Activated T-helper 1 cell treated with anti-CD3 and anti-CD28 coated beads, Interleukin-12 subunit alpha, Interleukin-12 subunit beta, Interleukin-2, Interleukin-4 antibody, amounts not matched to agents 30 ng/mL and 10 ng/mL and 1 ng/mL, durations not matched to agents 14 hours and 24 hours and 36 hours (primary cell): Measurements from ENCODE around the gene GET4. TPM values are rescaled to one million over a fixed set of nuclear protein-coding genes. Genes with fewer than 3 reads are reported as not detected.

ENCODE experiments used
- DNase-seq: peaks from one replicate; pipeline ENCODE4 v3.0.0; 2021; ENCODE audit warnings: low spot score
- H3K27ac Mint-ChIP-seq: one replicate; pipeline ENCODE4 v1.8.0; 2021; ENCODE audit warnings: mild to moderate bottlenecking, mixed read lengths
- H3K27me3 Mint-ChIP-seq: one replicate; pipeline ENCODE4 v1.8.0; 2022; ENCODE audit warnings: mild to moderate bottlenecking, moderate library complexity, mixed read lengths; ENCODE audit not compliant: insufficient read depth
- H3K36me3 Mint-ChIP-seq: one replicate; pipeline ENCODE4 v1.8.0; 2021; ENCODE audit warnings: low read depth, mixed read lengths
- H3K4me1 Mint-ChIP-seq: one replicate; pipeline ENCODE4 v1.8.0; 2021; ENCODE audit warnings: low read depth, mixed read lengths
- H3K4me3 Mint-ChIP-seq: one replicate; pipeline ENCODE4 v1.8.0; 2021; ENCODE audit warnings: mild to moderate bottlenecking, moderate library complexity, mixed read lengths
- H3K9me3 Mint-ChIP-seq: one replicate; pipeline ENCODE4 v1.8.0; 2021; ENCODE audit warnings: mixed read lengths
- intact Hi-C: fragments of 100-400 bp; cut with micrococcal nuclease; formaldehyde crosslinking; loops from one replicate; pipeline ENCODE4 v1.15.1; 2024
- total RNA-seq: library from RNA; stranded (reverse); gene quantifications from 2 replicates; pipeline ENCODE4 v1.2.3, GENCODE V29; 2022

The GET4 gene
- total RNA-seq, 1 donor from 2014 or later: 38.7 TPM

DNA sequence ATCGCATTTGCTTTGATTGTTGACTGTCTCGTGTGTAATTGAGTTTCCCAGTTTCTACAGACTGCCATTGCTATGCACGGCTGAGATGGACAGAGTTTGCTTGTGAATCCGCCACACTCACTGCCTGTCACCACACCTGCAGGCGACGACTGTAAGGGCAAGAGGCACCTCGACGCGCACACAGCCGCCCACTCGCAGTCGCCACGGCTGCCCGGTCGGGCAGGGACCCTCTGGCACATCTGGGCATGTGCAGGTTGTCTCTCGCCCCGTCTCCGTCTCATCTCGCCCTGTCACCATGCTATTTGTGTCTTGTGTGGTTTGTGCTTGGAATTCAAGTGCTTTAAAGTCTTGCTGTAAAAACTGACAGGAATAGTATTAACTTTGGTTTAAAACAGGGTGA, 26.6 kb upstream of the GET4 start:
- no peaks in the 10 kb centered on the region for H3K4me1 Mint-ChIP-seq
- H3K9me3 Mint-ChIP-seq: no peaks in the 10 kb centered on the region
- no peaks in the 10 kb centered on the region for H3K27me3 Mint-ChIP-seq
- no peak overlapping the region for H3K4me3 Mint-ChIP-seq
- no peak overlapping the region for H3K27ac Mint-ChIP-seq
- H3K36me3 Mint-ChIP-seq: peaks cover 19% of the 10 kb centered on the region
- intact Hi-C loops: no loop called here
- no peak for DNase-seq

DNA sequence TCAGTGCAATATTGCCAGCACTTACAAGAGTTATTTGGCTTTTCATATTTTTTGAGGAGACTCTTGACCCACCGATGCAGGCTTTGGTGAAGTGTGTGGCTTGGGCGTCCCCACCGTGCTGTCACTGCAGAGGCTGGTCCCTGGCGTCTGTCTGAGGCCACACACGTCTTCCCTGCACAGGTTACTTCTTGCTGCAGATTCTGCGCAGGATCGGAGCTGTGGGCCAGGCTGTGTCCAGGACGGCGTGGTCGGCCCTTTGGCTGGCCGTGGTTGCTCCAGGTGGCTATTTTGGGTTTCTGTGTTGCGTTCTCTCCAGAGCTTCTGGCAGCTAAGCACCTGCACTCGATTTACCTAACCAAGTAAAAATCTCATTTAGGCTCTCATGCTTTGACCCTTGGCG, 25.1 kb upstream of the GET4 start:
- intact Hi-C loops: no loop called here
- no peak for DNase-seq
- no peak overlapping the region for H3K4me3 Mint-ChIP-seq
- peaks cover 22% of the 10 kb centered on the region for H3K36me3 Mint-ChIP-seq
- H3K4me1 Mint-ChIP-seq: no peaks in the 10 kb centered on the region
- H3K27me3 Mint-ChIP-seq: no peaks in the 10 kb centered on the region
- H3K9me3 Mint-ChIP-seq: no peaks in the 10 kb centered on the region
- H3K27ac Mint-ChIP-seq: no peak overlapping the region

DNA sequence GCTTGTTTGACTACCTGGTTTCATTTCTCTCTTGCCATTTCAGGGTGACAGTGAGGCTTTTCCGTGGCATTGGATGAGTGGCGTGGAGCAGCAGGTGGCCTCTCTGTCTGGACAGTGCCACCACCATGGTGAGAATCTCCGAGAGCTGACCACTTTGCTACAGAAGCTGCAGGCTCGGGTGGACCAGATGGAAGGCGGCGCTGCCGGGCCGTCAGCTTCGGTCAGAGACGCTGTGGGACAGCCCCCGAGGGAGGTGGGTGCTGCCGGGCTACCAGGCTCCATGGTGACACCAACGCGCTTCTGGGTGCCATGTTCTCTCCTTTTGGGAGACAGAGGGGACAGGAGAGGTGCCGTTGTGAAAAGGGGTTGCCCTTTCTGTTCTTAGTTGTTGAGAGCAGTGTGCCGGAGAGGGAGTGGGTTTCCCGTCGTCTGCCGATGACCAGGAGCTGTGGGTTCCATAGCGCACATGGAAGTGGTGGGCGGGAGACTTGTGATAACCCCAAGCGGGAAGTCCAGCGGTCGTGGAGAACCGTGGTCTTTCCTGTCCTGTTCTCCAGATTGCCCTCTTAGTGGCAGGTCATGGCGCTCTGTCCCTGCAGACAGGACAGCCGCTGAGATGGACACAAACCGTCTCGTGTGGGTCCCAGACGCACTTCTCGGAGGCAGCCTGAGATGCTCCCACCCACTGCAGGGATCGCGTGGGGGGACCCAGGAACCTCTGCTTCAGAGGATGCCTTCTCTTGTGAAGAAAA, 22.8 kb upstream of the GET4 start:
- intact Hi-C loops: no loop called here
- H3K27ac Mint-ChIP-seq: no peak overlapping the region
- no peak for DNase-seq
- H3K4me1 Mint-ChIP-seq: no peaks in the 10 kb centered on the region
- no peaks in the 10 kb centered on the region for H3K9me3 Mint-ChIP-seq
- H3K27me3 Mint-ChIP-seq: no peaks in the 10 kb centered on the region
- peaks cover 21% of the 10 kb centered on the region for H3K36me3 Mint-ChIP-seq
- no peak overlapping the region for H3K4me3 Mint-ChIP-seq

DNA sequence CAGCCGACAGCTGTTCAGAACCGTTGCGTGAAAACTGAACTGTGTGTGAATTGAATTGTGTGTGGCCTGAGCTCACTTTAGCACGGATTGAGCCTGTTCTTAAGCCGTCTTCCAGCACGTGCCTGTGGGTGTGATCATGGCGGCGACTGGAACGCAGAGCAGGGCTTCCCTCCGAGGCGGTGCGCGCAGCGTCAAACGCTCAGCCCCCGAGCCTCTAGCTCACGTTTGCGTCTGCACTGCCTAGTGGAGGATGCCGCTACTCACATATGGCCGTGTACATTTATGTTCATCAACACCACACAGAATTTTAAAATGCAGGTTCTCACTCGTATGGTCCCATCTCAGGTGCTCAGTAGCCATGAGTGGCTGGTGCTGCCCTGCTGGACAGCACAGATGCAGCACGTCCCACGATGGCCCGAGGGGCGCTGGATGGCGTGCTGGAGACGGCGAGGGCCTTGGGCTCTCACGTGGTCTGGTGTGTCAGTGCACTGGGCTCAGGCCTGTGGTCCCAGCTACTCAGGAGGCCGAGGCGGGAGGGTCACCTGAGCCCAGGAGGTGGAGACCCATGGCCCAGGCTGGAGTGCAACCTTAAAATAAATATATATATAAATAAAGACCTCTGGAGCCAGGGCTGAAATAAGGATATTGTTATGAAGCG, 22.1 kb upstream of the GET4 start:
- peaks cover 18% of the 10 kb centered on the region for H3K36me3 Mint-ChIP-seq
- DNase-seq: no peak

DNA sequence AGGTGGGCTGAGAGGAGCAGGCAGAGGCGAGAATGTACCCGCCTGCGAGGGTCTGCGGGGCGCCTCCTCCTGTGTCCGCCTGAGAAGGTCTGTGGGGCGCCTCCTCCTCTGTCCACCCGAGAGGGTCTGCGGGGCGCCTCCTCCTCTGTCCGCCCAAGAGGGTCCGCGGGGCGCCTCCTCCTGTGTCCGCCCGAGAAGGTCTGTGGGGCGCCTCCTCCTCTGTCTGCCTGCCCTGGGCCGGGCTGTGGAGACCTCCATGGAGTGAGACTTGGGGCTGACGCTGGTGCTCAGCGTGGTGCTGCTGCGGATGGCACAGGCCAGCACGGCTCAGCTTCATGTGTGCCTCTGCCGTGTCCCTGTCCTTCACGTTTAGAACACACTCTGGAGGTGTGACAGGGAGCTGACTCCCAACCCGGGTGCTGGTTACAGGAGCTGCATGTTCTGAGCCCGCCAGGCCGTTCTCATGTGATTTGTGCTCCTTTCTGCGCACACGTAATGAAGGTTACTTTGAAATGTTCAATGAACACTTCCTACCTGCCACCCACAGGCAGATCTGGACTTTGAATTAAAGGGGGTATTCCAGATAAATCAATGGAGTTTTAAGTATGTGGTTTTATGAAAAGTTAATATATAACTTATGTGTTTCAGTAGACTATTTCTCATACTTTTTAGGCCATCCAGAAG, 20.5 kb upstream of the GET4 start:
- DNase-seq: no peak
- Mint-ChIP-seq H3K36me3 (peaks cover 21% of the 10 kb centered on the region), H3K4me1 (peaks cover 9% of the 10 kb centered on the region), H3K4me3 (no peak overlapping the region), H3K27ac (no peak overlapping the region), H3K27me3 (no peaks in the 10 kb centered on the region), H3K9me3 (no peaks in the 10 kb centered on the region)
- intact Hi-C loops: no loop called here

More for the DNA sequence above, 22.1 kb upstream of the GET4 start:
- Mint-ChIP-seq H3K9me3 (no peaks in the 10 kb centered on the region), H3K27me3 (no peaks in the 10 kb centered on the region), H3K4me1 (no peaks in the 10 kb centered on the region), H3K27ac (no peak overlapping the region), H3K4me3 (no peak overlapping the region)
- intact Hi-C loops: no loop called here

DNA sequence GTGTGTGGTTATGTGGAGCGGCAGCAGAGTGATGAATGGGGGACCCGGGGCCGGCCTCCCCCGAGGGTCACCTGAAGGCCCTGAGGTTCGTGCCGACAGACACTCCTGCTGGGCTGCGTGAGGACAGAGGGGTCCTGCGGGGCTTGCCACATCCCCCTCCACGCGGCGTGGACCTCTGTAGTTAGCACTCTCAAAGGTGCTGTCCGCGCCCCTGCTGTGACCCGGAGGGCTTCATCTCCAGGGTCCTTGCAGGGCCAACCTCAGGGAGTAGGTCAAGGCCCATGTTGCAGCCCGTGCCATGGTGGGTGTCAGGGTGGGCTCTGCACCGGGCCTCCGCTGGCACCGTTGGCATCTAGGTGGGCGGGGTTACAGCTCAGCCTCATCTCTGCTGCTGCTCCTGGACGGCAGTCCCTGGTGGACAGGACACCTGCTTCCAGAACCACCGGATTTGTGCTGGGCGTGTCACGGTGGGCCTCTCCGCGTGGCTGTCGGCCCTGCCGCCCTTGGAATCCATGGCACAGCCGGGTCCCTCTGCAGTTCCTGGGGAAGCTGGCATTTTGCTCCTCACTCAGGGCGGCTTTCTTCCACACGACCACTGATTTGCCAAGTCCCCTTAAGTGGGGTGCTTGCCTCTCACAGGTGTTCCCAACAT, 19.8 kb upstream of the GET4 start:
- intact Hi-C loops: no loop called here

DNA sequence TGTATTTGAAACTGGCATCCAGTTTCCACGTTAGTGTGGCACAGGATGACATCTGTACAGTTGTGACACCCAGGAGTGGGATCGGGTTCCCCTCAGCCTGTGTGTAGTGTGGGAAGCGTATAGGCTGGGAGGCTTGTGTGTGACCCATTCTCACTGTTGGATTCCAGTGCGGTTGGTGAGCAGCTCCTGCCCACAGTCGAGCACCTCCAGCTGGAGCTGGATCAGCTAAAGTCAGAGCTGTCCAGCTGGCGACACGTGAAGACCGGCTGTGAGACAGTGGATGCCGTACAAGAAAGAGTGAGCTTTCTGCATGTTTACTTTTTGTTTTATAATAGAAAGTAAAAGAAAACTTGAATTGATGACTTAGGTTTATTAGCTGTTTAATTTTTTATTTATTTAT, 18.7 kb upstream of the GET4 start:
- DNase-seq: no peak
- no peak overlapping the region for H3K4me3 Mint-ChIP-seq
- intact Hi-C loops: no loop called here
- H3K27me3 Mint-ChIP-seq: no peaks in the 10 kb centered on the region
- peaks cover 9% of the 10 kb centered on the region for H3K4me1 Mint-ChIP-seq
- peaks cover 37% of the 10 kb centered on the region for H3K36me3 Mint-ChIP-seq
- H3K27ac Mint-ChIP-seq: no peak overlapping the region
- H3K9me3 Mint-ChIP-seq: no peaks in the 10 kb centered on the region

More for the DNA sequence above, 19.8 kb upstream of the GET4 start:
- Mint-ChIP-seq H3K27ac (no peak overlapping the region), H3K27me3 (no peaks in the 10 kb centered on the region), H3K4me3 (no peak overlapping the region), H3K36me3 (peaks cover 27% of the 10 kb centered on the region), H3K9me3 (no peaks in the 10 kb centered on the region), H3K4me1 (peaks cover 9% of the 10 kb centered on the region)
- DNase-seq: no peak

DNA sequence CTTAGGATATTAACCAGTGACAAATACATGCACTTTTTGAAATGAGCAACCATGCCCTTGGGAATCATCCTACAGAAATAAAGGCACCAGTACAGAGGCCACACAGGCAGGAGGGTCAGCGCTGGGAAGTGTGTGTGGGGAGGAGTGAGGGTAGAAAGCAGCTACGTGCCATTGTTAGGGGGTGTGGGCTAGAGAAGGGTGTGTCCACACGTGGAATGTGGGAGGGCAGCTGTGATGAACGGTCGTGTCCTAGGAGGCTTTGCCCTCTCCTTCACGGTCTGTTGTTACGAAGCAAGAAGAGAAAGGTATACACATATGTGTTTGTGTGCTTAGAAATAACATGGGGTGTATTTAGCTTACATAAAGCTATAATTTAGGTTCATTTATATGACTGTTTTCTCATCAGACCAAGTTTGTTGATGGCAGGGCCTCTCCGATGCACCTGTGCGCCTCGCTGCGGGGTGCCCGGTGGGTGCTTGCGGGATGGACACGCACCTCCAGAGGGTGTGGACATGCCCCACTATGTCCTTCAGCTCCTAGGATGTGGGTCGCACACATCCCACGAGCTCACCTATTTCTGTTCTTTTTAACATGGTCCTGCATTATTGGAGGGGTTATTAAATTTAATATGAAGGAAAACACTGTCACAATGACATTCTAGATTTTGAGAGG, 16.9 kb upstream of the GET4 start:
- intact Hi-C loops: no loop called here
- Mint-ChIP-seq H3K27me3 (no peaks in the 10 kb centered on the region), H3K27ac (no peak overlapping the region), H3K36me3 (peaks cover 35% of the 10 kb centered on the region), H3K9me3 (no peaks in the 10 kb centered on the region), H3K4me1 (peaks cover 9% of the 10 kb centered on the region), H3K4me3 (no peak overlapping the region)
- no peak for DNase-seq

DNA sequence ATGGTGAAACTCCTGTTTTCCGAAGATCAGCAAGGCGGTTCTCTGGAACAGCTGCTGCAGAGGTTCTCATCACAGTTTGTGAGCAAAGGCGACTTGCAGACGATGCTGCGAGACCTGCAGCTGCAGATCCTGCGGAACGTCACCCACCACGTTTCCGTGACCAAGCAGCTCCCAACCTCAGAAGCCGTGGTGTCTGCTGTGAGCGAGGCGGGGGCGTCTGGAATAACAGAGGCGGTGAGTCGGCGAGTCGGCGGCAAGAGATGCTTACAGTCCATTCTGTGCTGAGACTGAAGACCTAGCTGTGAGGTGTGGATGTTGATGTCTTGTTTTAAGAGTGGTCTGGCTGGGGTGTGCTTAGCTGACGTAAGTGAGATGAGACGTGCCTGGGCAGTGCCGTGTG, 16.2 kb upstream of the GET4 start:
- intact Hi-C loops: no loop called here
- Mint-ChIP-seq H3K36me3 (peaks cover 36% of the 10 kb centered on the region), H3K4me1 (peaks cover 9% of the 10 kb centered on the region), H3K27me3 (no peaks in the 10 kb centered on the region), H3K27ac (no peak overlapping the region), H3K4me3 (no peak overlapping the region), H3K9me3 (no peaks in the 10 kb centered on the region)
- no peak for DNase-seq

DNA sequence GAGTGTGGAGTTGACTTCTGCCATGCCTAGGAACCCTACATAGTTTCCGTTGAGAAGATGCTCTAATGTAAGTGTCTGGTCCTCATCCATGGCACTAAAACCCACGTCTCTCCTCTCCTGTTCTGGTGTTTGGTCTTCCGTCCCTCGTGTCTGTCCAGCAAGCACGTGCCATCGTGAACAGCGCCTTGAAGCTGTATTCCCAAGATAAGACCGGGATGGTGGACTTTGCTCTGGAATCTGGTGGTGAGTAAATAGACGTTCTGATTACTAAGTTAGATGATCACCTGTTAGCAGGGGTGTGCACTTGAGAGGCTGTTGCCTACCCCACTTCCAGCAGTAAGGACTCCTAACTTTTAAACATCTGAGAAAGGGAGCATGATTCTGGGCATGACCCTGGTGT, 15.1 kb upstream of the GET4 start:
- intact Hi-C loops: no loop called here

DNA sequence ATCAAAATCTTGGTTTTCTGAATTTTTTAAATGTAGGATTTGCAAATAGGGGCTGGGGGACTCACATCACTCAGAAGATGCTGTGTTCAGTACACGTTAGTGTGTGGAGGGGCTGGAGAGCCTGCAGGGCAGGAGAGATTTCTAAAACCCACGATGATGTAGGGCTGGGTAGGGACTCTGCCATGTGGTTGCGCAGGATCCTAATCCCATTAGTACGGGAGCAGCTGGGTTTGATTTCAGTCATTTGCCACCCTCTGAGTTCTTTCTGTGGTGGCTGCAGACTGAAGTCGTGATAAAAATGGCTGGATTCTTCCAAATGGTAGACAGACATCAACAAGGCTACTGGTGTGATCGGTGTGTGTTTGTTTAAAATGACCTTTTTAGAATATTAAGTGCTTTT, 14.2 kb upstream of the GET4 start:
- H3K9me3 Mint-ChIP-seq: no peaks in the 10 kb centered on the region
- no peak for DNase-seq
- intact Hi-C loops: no loop called here
- H3K36me3 Mint-ChIP-seq: peaks cover 39% of the 10 kb centered on the region
- H3K27ac Mint-ChIP-seq: no peak overlapping the region
- no peak overlapping the region for H3K4me3 Mint-ChIP-seq
- H3K27me3 Mint-ChIP-seq: no peaks in the 10 kb centered on the region
- H3K4me1 Mint-ChIP-seq: peaks cover 9% of the 10 kb centered on the region

More for the DNA sequence above, 15.1 kb upstream of the GET4 start:
- H3K4me3 Mint-ChIP-seq: no peak overlapping the region
- H3K9me3 Mint-ChIP-seq: no peaks in the 10 kb centered on the region
- H3K4me1 Mint-ChIP-seq: peaks cover 9% of the 10 kb centered on the region
- H3K27ac Mint-ChIP-seq: no peak overlapping the region
- H3K27me3 Mint-ChIP-seq: no peaks in the 10 kb centered on the region
- no peak for DNase-seq
- H3K36me3 Mint-ChIP-seq: peaks cover 40% of the 10 kb centered on the region

DNA sequence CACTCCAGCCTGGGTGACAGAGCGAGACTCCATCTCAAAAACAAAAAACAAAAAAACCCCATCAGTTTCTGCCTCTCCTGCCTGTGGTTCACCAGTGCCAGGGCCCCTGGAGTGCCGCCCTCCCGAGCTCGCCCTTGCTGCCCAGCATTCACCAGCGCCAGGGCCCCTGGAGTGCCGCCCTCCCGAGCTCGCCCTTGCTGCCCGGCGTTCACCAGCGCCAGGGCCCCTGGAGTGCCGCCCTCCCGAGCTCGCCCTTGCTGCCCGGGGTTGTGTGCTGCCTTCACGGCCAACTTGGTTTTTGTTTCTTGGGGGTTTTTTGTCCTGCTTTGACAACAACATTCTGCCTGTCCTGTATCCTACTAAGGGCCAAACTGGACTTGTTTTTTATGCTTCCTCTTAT, 13.2 kb upstream of the GET4 start:
- peaks cover 9% of the 10 kb centered on the region for H3K4me1 Mint-ChIP-seq
- no peak overlapping the region for H3K4me3 Mint-ChIP-seq
- no peak for DNase-seq
- intact Hi-C loops: no loop called here
- no peaks in the 10 kb centered on the region for H3K9me3 Mint-ChIP-seq
- no peak overlapping the region for H3K27ac Mint-ChIP-seq
- H3K36me3 Mint-ChIP-seq: peaks cover 42% of the 10 kb centered on the region
- H3K27me3 Mint-ChIP-seq: no peaks in the 10 kb centered on the region
